ENCODE data around the gene MILR1.

The MILR1 gene

DNA sequence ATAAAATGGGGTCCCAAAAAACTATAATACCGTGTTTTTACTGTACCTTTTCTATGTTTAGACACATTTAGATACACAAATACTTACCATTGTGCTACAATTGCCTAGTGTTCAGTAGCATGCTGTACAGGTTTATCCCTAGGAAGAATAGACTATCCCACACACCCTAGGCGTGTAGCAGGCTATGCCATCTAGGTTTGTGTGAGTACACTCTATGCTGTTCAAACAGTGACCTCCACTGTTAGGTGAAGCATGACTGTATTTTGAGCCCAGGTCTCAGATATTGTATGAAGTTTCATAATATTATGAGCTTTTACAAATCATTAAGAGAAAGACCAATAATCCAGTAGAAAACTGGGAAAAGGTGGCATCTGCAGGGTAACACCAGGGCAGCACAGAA lies 23.6 kb downstream of the MILR1 start:
- TF ChIP-seq, protein P1, sequence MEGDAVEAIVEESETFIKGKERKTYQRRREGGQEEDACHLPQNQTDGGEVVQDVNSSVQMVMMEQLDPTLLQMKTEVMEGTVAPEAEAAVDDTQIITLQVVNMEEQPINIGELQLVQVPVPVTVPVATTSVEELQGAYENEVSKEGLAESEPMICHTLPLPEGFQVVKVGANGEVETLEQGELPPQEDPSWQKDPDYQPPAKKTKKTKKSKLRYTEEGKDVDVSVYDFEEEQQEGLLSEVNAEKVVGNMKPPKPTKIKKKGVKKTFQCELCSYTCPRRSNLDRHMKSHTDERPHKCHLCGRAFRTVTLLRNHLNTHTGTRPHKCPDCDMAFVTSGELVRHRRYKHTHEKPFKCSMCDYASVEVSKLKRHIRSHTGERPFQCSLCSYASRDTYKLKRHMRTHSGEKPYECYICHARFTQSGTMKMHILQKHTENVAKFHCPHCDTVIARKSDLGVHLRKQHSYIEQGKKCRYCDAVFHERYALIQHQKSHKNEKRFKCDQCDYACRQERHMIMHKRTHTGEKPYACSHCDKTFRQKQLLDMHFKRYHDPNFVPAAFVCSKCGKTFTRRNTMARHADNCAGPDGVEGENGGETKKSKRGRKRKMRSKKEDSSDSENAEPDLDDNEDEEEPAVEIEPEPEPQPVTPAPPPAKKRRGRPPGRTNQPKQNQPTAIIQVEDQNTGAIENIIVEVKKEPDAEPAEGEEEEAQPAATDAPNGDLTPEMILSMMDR (IDR thresholded peaks at IDR 0.05): no peak
- no peak for DNase-seq (ENCODE audit: low spot score)
- Histone ChIP-seq H3K27ac (no peak overlapping the region), H3K4me3 (no peak overlapping the region)

DNA sequence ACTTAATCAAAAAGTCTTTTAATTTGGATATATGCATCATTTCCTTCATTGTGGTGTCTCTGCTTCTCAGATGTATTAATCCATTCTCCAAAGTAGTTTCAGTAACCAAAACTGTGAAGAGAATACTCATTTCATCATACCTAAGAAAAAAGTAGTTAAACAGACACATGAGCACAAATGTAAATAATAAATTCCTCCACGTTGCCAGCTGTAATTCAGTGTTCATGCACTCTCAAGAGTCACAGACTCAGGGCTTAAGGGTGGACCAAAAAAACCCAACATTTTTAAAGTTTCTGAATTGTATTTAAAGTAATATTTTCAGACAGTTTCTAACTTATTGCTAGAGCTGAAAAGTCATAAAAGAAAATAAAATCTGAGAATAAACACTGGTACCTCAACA lies 28.9 kb downstream of the MILR1 start:
- TF ChIP-seq, protein P1 (IDR thresholded peaks at IDR 0.05): no peak
- H3K4me3 ChIP-seq: no peak overlapping the region
- H3K27ac ChIP-seq: no peak overlapping the region
- no peak for DNase-seq (ENCODE audit: low spot score)

DNA sequence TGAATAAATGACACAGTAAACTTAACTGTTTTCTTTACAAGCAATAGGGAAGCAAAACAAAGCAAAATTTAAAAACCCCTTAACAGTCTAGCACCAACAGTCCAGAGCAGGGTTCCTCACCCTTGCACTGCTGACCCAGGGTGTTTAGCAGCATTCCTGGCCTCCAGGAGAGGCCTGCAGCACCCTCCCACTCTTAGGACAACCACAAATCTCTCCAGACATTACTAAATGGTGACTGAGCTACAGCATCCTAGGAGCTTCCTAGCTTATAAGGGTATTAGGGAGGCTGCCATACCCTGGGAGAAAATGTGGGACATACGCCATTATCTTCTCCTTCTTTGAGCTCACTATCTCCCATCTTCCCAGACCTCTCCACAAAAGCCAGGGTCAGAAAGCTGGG lies 32.0 kb downstream of the MILR1 start:
- Histone ChIP-seq H3K27ac (no peak overlapping the region), H3K4me3 (no peak overlapping the region)
- no peak for DNase-seq (ENCODE audit: low spot score)
- TF ChIP-seq, protein P1 (IDR thresholded peaks at IDR 0.05): no peak

- H3K27ac ChIP-seq: no peak overlapping the region
- no peak for DNase-seq (ENCODE audit: low spot score)
- no peak overlapping the region for H3K4me3 ChIP-seq
- TF ChIP-seq, protein P1 (IDR thresholded peaks at IDR 0.05): no peak
Measured at GRCh38 chr17:64484380-64484779, 35.5 kb downstream of the MILR1 start.

- DNase-seq (ENCODE audit: low spot score): no peak
- no peak overlapping the region for H3K4me3 ChIP-seq
- TF ChIP-seq, protein P1 (IDR thresholded peaks at IDR 0.05): no peak
- H3K27ac ChIP-seq: no peak overlapping the region
Measured at GRCh38 chr17:64488301-64488700, 39.4 kb downstream of the MILR1 start.

- Histone ChIP-seq H3K27ac (no peak overlapping the region), H3K4me3 (no peak overlapping the region)
- TF ChIP-seq, protein P1 (IDR thresholded peaks at IDR 0.05): no peak
- no peak for DNase-seq (ENCODE audit: low spot score)
Measured at GRCh38 chr17:64491034-64491860, 42.3 kb downstream of the MILR1 start.

GRCh38 chr17:64491994-64492393 lies 43.1 kb downstream of the MILR1 start:
- no peak for DNase-seq (ENCODE audit: low spot score)
- Histone ChIP-seq H3K4me3 (no peak overlapping the region), H3K27ac (no peak overlapping the region)
- TF ChIP-seq, protein P1 (IDR thresholded peaks at IDR 0.05): no peak
